Activated naive CD4-positive, alpha-beta T cell treated with anti-CD3 and anti-CD28 coated beads, Interleukin-2, amount 50 U/mL, for 24 hours (primary cell): ENCODE results near the gene CES2.

Source experiments
- H3K27ac Mint-ChIP-seq: one replicate; pipeline ENCODE4 v1.8.0; 2021; ENCODE audit warnings: mild to moderate bottlenecking, mixed read lengths
- H3K27me3 Mint-ChIP-seq: one replicate; pipeline ENCODE4 v1.8.0; 2021; ENCODE audit warnings: mixed read lengths
- H3K36me3 Mint-ChIP-seq: one replicate; pipeline ENCODE4 v1.8.0; 2021; ENCODE audit warnings: mixed read lengths
- H3K4me1 Mint-ChIP-seq: one replicate; pipeline ENCODE4 v1.8.0; 2021; ENCODE audit warnings: mixed read lengths
- H3K4me3 Mint-ChIP-seq: one replicate; pipeline ENCODE4 v1.8.0; 2021; ENCODE audit warnings: mild to moderate bottlenecking, mixed read lengths
- H3K9me3 Mint-ChIP-seq: one replicate; pipeline ENCODE4 v1.8.0; 2021; ENCODE audit warnings: mixed read lengths

Gene CES2

GRCh38 chr16:66910175-66910940 lies 25.0 kb upstream of the CES2 start:
- Mint-ChIP-seq H3K27ac (no peak overlapping the region), H3K36me3 (no peaks in the 10 kb centered on the region), H3K4me3 (no peak overlapping the region), H3K4me1 (peaks cover 10% of the 10 kb centered on the region), H3K27me3 (no peaks in the 10 kb centered on the region), H3K9me3 (no peaks in the 10 kb centered on the region)

- H3K4me3 Mint-ChIP-seq = no peak overlapping the region
- no peaks in the 10 kb centered on the region for H3K9me3 Mint-ChIP-seq
- H3K27ac Mint-ChIP-seq = no peak overlapping the region
- H3K4me1 Mint-ChIP-seq = peaks cover 5% of the 10 kb centered on the region
- H3K36me3 Mint-ChIP-seq = no peaks in the 10 kb centered on the region
- H3K27me3 Mint-ChIP-seq = no peaks in the 10 kb centered on the region
These were observed 24.2 kb upstream of the CES2 start for GRCh38 chr16:66911112-66911511.

DNA sequence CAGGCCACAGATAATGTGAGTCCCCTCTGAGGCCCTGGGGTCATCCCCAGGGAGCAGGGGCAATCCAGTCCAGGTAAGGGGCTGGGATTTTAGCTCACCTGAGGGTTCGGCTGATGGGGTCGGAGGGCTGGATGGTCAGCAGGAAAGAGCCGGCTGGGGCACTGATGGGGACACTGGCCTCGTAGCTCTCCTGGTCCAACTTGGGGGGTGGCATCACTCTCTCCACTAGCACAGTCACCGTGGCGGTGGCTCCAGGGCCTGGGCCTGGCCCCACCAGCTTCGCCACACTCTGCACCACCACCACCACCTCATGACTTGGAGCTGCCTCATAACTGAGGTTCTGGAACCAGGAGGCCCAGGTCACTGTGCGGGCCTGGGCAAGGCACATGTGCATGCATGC lies 23.5 kb upstream of the CES2 start:
- no peaks in the 10 kb centered on the region for H3K36me3 Mint-ChIP-seq
- no peaks in the 10 kb centered on the region for H3K27me3 Mint-ChIP-seq
- H3K27ac Mint-ChIP-seq = no peak overlapping the region
- no peak overlapping the region for H3K4me3 Mint-ChIP-seq
- no peaks in the 10 kb centered on the region for H3K9me3 Mint-ChIP-seq
- H3K4me1 Mint-ChIP-seq = no peaks in the 10 kb centered on the region

DNA sequence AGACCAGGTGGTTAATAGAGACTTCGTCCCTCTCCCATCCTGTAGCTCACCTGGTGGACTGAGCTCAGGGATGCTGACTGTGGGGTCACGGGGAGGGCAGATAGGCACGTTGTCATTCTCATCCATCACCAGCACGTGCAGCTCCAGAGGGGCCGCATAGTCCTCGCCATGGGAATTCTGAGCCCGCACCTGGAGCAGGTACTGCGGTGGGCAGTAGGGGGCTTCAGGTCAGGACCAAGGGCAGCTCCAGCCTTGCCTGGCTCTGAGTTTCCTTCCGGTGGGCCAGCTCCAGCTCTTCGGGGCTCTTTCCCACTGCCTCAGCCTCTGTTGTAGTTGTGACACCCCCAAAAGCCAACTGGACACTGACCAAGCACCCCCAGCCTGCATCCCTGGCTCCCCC lies 22.2 kb upstream of the CES2 start:
- no peaks in the 10 kb centered on the region for H3K9me3 Mint-ChIP-seq
- H3K36me3 Mint-ChIP-seq = no peaks in the 10 kb centered on the region
- no peaks in the 10 kb centered on the region for H3K4me1 Mint-ChIP-seq
- H3K27ac Mint-ChIP-seq = no peak overlapping the region
- no peak overlapping the region for H3K4me3 Mint-ChIP-seq
- H3K27me3 Mint-ChIP-seq = no peaks in the 10 kb centered on the region

DNA sequence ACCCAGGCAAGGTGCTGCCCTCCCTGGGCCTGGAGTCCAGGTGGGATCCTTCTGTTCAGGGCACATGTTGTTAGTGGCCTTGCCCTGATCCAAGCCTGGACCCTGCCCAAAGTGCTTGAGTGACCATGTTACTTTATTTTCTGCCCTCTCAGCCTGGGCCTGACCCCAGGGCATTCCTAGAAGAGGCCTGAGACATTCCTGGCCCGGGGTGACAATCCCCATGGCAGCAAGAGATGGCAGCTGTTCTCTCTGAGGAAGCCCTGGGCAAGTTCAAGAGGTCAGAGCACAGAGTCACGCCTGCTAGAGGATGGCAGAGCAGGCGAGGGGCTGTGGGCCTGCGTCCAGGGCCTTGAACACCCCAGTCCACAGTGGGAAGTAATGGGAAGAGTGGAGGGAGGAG lies 21.6 kb upstream of the CES2 start:
- no peak overlapping the region for H3K4me3 Mint-ChIP-seq
- H3K4me1 Mint-ChIP-seq = no peaks in the 10 kb centered on the region
- no peak overlapping the region for H3K27ac Mint-ChIP-seq
- H3K27me3 Mint-ChIP-seq = no peaks in the 10 kb centered on the region
- H3K36me3 Mint-ChIP-seq = no peaks in the 10 kb centered on the region
- H3K9me3 Mint-ChIP-seq = no peaks in the 10 kb centered on the region

DNA sequence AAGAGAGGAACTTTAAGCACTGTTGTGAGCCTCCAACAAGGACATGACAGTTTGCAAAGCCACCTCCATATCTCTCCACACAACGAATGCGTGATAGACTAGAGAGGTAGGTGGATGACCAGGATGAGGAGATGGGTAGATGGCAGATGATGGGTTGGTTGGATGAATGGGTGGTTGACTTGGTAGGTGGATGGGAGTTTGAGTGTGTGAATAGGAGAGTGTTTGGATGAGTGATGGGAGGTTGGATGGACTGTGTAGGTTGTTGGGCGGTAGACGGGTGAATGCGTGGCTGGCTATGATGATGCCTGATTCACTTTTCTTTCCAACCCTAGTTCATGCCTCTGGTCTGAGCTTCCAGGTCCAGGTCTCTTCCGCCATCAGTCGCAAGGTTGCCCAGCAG lies 20.8 kb upstream of the CES2 start:
- no peaks in the 10 kb centered on the region for H3K9me3 Mint-ChIP-seq
- H3K36me3 Mint-ChIP-seq = no peaks in the 10 kb centered on the region
- H3K4me3 Mint-ChIP-seq = no peak overlapping the region
- H3K27me3 Mint-ChIP-seq = no peaks in the 10 kb centered on the region
- no peak overlapping the region for H3K27ac Mint-ChIP-seq
- no peaks in the 10 kb centered on the region for H3K4me1 Mint-ChIP-seq

DNA sequence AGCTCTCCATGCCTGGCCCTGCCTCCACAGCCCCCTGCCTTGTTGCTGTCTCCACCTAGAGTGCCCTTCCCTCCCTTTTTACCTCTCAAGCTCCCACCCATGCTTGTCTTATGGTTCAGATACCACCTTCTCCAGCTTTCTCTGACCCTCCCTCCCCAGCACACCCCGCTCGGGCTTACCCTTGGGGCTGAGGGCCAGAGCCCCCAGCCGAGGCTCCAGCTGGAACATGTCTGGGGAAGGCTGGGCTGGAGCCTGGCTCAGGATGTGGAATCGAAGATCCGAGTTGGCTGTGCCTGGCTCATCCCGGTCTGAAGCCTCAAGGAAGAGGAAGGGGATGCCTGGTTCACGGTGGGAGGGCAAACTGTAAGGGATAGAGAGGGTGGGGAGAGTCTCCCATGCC lies 20.3 kb upstream of the CES2 start:
- Mint-ChIP-seq H3K36me3 (no peaks in the 10 kb centered on the region), H3K27me3 (no peaks in the 10 kb centered on the region), H3K9me3 (no peaks in the 10 kb centered on the region), H3K4me1 (no peaks in the 10 kb centered on the region), H3K4me3 (no peak overlapping the region), H3K27ac (no peak overlapping the region)

GRCh38 chr16:66916518-66916917 lies 18.8 kb upstream of the CES2 start:
- Mint-ChIP-seq H3K36me3 (no peaks in the 10 kb centered on the region), H3K9me3 (no peaks in the 10 kb centered on the region), H3K4me1 (no peaks in the 10 kb centered on the region), H3K4me3 (no peak overlapping the region), H3K27ac (no peak overlapping the region), H3K27me3 (peaks cover 3% of the 10 kb centered on the region)

- Mint-ChIP-seq H3K36me3 (no peaks in the 10 kb centered on the region), H3K27me3 (peaks cover 3% of the 10 kb centered on the region), H3K27ac (no peak overlapping the region), H3K4me1 (no peaks in the 10 kb centered on the region), H3K9me3 (no peaks in the 10 kb centered on the region), H3K4me3 (no peak overlapping the region)
These were observed 17.6 kb upstream of the CES2 start for GRCh38 chr16:66917741-66918140.

DNA sequence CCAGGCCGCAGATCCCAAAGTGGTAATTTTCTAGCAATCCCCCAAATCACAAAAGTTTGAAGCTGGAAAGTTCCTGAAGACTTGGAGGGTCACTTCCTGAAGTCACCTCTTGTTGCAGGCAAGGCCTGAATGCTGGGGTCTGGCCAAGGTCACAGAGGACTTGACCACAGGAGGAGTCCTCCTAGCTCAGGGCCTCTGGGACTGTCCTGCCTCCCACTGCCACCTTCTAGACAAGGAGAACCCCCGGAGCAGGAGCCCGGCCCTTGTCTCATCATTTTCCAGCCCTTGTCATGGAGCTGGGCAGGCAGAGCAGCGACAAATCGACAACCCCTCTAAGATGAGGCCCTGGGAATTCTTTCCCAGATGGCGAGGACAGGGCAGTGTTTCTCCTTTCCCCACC lies 17.0 kb upstream of the CES2 start:
- Mint-ChIP-seq H3K36me3 (no peaks in the 10 kb centered on the region), H3K9me3 (no peaks in the 10 kb centered on the region), H3K4me3 (no peak overlapping the region), H3K27ac (no peak overlapping the region), H3K27me3 (peaks cover 7% of the 10 kb centered on the region), H3K4me1 (no peaks in the 10 kb centered on the region)

GRCh38 chr16:66918803-66919568 lies 16.3 kb upstream of the CES2 start, which contains the start of gene CDH16:
Gene CDH16 (minus strand): TSS chr16:66918885. CDS start chr16:66918065, 820 bp downstream.
- no peaks in the 10 kb centered on the region for H3K9me3 Mint-ChIP-seq
- H3K27me3 Mint-ChIP-seq = peaks cover 11% of the 10 kb centered on the region
- H3K4me1 Mint-ChIP-seq = no peaks in the 10 kb centered on the region
- H3K27ac Mint-ChIP-seq = no peak within 1 kb of the TSS
- H3K36me3 Mint-ChIP-seq = no peaks in the 10 kb centered on the region
- no peak within 1 kb of the TSS for H3K4me3 Mint-ChIP-seq

- no peaks in the 10 kb centered on the region for H3K36me3 Mint-ChIP-seq
- no peaks in the 10 kb centered on the region for H3K4me1 Mint-ChIP-seq
- H3K9me3 Mint-ChIP-seq = no peaks in the 10 kb centered on the region
- no peak overlapping the region for H3K27ac Mint-ChIP-seq
- H3K4me3 Mint-ChIP-seq = no peak overlapping the region
- H3K27me3 Mint-ChIP-seq = peaks cover 13% of the 10 kb centered on the region
These were observed 15.6 kb upstream of the CES2 start for GRCh38 chr16:66919569-66920298.

DNA sequence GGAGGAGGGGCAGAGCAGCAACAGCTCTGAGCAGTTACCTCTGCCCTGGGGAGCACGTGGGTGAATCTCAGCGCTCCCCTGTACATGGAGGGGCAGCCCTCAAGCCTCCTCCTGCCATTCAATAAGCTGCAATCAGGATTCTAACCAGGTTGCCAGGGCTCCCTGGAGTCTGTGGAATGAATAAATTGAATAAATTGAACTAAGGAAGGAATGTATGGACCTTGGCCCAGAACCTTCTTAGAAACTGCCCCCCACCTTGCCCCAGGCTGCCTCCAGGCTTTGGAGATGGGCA lies 15.1 kb upstream of the CES2 start:
- Mint-ChIP-seq H3K27ac (no peak overlapping the region), H3K9me3 (no peaks in the 10 kb centered on the region), H3K27me3 (peaks cover 13% of the 10 kb centered on the region), H3K4me3 (no peak overlapping the region), H3K4me1 (peaks cover under 1% of the 10 kb centered on the region), H3K36me3 (no peaks in the 10 kb centered on the region)

GRCh38 chr16:66920924-66921680 lies 14.2 kb upstream of the CES2 start:
- Mint-ChIP-seq H3K27ac (no peak overlapping the region), H3K4me1 (peaks cover 7% of the 10 kb centered on the region), H3K9me3 (no peaks in the 10 kb centered on the region), H3K27me3 (peaks cover 15% of the 10 kb centered on the region), H3K36me3 (no peaks in the 10 kb centered on the region), H3K4me3 (no peak overlapping the region)

GRCh38 chr16:66921729-66922450 lies 13.4 kb upstream of the CES2 start:
- Mint-ChIP-seq H3K4me1 (peaks cover 7% of the 10 kb centered on the region), H3K27ac (no peak overlapping the region), H3K27me3 (peaks cover 15% of the 10 kb centered on the region), H3K36me3 (no peaks in the 10 kb centered on the region), H3K9me3 (no peaks in the 10 kb centered on the region), H3K4me3 (no peak overlapping the region)
